VCaP (cell line): ENCODE measurements around the gene CADM1.

Experiments used
- H3K27ac ChIP-seq: fragments of 450-650 bp; 2 replicates; pipeline ENCODE4 v1.5.1; 2017
- TF ChIP-seq, protein P1 (sequence below): fragments of 450-650 bp; conservative IDR thresholded peaks from 2 replicates; pipeline ENCODE4 v1.5.1; 2017; ENCODE audit warnings: mild to moderate bottlenecking, moderate library complexity

The CADM1 gene

DNA sequence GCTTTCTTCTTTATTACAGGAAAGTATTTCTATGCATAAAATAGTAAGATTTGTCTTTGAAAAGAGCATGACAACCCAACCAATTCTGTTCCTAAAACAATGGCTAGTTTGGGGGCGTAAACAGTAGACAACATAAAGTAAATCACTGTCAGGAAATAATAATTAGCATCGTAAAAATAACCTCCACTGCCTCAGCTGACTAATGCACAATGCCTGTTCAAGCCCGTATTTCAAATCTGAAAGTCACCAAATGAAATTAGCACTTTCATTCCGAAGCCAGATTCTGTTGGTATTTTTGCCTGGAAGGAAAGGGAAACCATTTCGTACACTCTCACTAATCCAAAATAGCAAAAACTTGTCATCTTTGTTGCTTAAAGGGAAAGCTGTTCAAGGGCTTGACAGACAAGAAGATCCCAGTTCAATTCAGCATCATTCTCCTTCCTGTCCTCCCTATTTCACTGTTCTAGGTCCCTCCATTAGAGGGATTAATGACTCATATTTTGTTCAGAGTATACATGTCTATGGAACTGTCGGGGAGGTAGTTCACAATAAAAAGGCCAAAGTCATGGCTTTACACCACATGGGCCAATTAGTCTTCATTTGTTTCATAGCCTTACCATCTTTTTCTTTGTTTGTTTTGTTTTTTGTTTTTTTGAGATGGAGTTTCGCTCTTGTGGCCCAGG lies 154.7 kb downstream of the CADM1 start:
- no peak overlapping the region for H3K27ac ChIP-seq
- TF ChIP-seq, protein P1, sequence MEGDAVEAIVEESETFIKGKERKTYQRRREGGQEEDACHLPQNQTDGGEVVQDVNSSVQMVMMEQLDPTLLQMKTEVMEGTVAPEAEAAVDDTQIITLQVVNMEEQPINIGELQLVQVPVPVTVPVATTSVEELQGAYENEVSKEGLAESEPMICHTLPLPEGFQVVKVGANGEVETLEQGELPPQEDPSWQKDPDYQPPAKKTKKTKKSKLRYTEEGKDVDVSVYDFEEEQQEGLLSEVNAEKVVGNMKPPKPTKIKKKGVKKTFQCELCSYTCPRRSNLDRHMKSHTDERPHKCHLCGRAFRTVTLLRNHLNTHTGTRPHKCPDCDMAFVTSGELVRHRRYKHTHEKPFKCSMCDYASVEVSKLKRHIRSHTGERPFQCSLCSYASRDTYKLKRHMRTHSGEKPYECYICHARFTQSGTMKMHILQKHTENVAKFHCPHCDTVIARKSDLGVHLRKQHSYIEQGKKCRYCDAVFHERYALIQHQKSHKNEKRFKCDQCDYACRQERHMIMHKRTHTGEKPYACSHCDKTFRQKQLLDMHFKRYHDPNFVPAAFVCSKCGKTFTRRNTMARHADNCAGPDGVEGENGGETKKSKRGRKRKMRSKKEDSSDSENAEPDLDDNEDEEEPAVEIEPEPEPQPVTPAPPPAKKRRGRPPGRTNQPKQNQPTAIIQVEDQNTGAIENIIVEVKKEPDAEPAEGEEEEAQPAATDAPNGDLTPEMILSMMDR = no peak

- no peak overlapping the region for H3K27ac ChIP-seq
- TF ChIP-seq, protein P1 = no peak
Measured at GRCh38 chr11:115348416-115348815, 155.8 kb downstream of the CADM1 start.

GRCh38 chr11:115347106-115347505 lies 157.1 kb downstream of the CADM1 start:
- no peak overlapping the region for H3K27ac ChIP-seq

DNA sequence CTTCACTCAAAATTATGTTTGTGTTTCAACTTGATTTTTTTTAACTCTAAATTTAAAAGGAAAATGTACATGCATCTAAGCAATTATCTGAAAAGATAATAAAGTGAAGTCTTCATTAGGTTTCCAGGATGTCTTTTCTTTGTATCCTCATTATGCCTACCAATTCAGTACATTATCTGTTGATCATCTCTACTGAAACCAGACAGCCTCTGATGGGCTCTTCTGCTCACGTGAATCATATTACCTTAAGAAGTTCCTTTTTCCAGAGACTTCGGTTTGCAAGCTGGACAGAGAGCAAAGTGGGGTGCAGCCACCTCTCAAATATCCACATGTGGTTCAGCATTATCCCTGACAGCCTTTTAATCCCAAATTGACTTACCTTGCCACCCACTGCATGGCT lies 158.4 kb downstream of the CADM1 start:
- H3K27ac ChIP-seq = no peak overlapping the region
- TF ChIP-seq, protein P1 = no peak

More at GRCh38 chr11:115347106-115347505, 157.1 kb downstream of the CADM1 start:
- TF ChIP-seq, protein P1 = no peak

- no peak overlapping the region for H3K27ac ChIP-seq
- TF ChIP-seq, protein P1 = no peak
Measured at GRCh38 chr11:115345361-115345760, 158.9 kb downstream of the CADM1 start.

DNA sequence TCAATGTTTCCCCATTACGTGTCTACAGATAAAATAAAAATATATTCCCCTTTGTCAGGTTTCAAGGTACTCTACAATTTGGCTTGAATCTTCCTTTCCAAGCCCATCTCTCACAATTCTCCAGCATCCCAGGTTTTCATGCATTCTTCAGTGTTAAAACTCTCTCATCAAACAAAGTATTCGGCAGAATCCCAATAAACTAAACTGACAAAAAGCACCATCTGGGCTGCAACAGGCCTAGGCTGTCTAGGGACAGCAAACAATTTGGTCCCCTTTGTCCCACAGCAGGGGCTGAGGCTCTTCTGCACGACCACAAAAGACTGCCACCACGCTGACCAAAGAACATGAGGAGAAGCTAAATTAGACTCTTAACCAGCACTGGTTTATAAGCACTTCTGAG lies 159.4 kb downstream of the CADM1 start:
- TF ChIP-seq, protein P1 = no peak

GRCh38 chr11:115342142-115342541 lies 162.1 kb downstream of the CADM1 start:
- TF ChIP-seq, protein P1 = no peak
- no peak overlapping the region for H3K27ac ChIP-seq

More for the DNA sequence above, 159.4 kb downstream of the CADM1 start:
- H3K27ac ChIP-seq = no peak overlapping the region
